Stimulated activated CD4-positive, alpha-beta T cell treated with anti-CD3 and anti-CD28 coated beads, Interleukin-1b, Interleukin-23, amount 100 ng/mL, for 1 hour (primary cell): ENCODE measurements around the gene MYCL.
"Not testable (repeated sequence)": the region's sequence is repeated elsewhere in the genome, so short reads cannot be mapped to it uniquely, and the experiment has no call there.

Experiments used
- DNase-seq, 2 donors: peaks; one replicate each; pipeline ENCODE4 v3.0.0-alpha.2; 2020; ENCODE audit warnings: low read depth in 2 of 2

MYCL gene

GRCh38 chr1:39892601-39893595 lies 8.8 kb downstream of the MYCL start:
- DNase-seq = no peak

- no peak for DNase-seq
Observed at GRCh38 chr1:39890880-39891279, 10.8 kb downstream of the MYCL start.

GRCh38 chr1:39890273-39890672 lies 11.4 kb downstream of the MYCL start:
- DNase-seq = no peak

- DNase-seq = no peak
Observed at GRCh38 chr1:39886757-39887231, 14.9 kb downstream of the MYCL start.

DNA sequence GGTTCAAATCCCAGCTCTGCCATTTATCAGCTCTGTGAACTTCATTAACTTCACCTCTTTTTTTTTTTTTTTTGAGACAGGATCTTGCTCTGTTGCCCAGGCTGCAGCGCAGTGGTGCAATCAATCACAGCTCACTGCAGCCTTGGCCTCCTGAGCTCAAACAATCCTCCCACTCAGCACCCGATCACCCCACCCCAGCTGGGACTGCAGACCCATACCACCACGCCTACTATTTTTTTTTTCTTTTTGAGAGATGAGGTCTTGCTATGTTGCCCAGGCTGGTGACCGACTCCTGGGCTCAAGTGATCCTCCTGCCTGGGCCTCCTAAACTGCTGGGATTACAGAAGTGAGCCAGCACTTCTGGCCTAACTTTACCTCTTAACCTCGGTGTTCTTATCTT lies 16.2 kb downstream of the MYCL start:
- DNase-seq = no peak

DNA sequence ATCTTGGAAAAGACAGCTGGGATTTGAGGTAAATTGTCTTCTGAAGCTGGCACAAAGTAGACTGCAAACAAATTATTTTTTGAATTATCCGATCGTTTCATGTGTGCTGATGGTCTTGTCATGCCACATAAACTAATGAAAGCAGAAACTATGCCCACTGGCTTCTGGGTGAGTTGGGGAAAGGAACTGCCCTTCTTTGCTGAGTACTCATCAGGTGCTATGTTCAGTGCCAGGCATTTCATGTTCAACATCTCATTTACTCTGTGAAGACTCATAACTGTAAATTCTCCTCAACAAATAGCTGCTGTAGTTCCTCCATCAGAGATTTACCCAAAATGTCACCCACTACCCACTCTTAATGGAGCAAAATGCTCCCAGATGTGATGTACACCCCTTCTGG lies 19.6 kb downstream of the MYCL start:
- DNase-seq = no peak

- no peak for DNase-seq
Observed at GRCh38 chr1:39877980-39878956, 23.4 kb downstream of the MYCL start.

DNA sequence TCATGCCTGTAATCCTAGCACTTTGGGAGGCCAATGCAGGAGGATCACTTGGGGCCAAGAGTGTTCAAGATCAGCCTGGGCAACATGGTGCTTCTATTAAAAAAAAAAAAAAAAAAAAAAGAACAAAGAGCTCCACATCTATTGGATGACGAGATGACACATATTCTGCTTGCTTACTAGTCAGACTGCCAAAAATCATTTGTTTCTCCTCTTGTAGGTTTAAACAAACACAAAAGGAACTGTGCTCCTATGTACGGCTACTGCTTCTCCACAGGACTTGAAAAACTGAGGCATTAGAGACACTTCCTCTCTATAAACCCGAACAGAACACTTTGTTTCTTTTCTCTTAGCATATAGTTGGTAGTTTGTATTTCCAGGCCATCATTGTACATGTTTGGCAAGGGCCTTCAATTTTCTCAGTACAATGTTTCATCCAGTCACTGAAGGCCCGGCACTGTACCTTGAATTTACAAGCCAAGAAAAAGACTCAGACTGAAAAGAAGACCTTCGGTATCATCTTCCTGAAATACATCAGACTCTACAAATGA lies 24.4 kb downstream of the MYCL start:
- no peak for DNase-seq

- no peak for DNase-seq
Observed at GRCh38 chr1:39876144-39876543, 25.6 kb downstream of the MYCL start.

- DNase-seq = no peak
Observed at GRCh38 chr1:39872698-39873097, 29.0 kb downstream of the MYCL start.

- DNase-seq = no peak
Observed at GRCh38 chr1:39871796-39872195, 29.9 kb downstream of the MYCL start.

DNA sequence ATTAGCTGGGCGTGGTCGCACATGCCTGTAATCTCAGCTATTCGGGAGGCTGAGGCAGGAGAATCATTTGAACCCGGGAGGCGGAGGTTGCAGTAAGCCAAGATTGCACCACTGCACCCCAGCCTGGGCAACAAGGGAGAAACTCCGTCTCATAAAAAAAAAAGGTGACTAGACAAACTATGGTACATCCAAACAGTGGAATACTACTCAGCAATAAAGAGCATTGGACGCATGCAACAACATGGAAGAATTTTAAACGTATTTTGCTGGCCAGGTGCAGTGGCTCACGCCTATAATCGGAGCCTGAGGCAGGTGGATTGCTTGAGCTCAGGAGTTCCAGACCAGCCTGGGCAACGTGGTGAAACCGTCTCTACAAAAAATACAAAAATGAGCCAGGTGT lies 30.7 kb downstream of the MYCL start:
- DNase-seq = not testable (repeated sequence)

- not testable (repeated sequence) for DNase-seq
Observed at GRCh38 chr1:39869538-39870112, 32.1 kb downstream of the MYCL start.

DNA sequence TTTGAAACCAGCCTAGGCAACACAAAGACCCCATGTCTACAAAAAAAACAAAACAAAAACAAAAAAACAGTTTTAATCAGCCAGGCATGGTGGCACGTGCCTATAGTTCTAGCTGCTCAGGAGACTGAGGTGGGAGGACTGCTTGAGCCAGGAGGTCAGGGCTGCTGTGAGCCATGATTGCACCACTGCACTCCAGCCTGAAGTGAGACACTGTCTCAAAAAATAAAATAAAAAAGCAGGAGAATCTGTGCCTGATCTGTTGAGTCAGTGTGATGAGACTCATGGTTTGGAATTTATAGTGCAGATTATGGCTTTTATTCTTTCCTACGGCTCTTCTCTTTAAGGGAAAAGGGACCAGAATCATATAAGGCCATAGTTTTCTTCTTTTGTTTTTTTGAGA lies 35.0 kb downstream of the MYCL start:
- DNase-seq = no peak

GRCh38 chr1:39865762-39866161 lies 36.0 kb downstream of the MYCL start:
- no peak for DNase-seq

DNA sequence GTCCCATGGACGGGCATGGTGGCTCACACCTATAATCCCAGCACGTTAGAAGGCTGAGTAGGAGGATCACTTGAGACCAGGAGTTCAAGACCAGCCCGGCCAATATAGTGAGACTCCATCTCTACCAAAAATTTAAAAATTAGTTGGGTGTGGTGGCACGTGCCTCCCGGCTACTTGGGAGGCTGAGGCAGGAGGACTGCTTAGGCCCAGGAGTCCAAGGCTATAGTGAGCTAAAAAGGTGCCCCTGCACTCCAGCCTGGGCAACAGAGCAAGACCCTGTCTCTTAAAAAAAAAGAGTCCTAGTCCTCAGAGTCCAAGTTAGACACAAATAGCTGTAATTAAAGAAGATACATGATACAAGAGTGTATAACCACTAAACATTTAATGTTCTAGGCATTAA lies 38.5 kb downstream of the MYCL start:
- DNase-seq = no peak

DNA sequence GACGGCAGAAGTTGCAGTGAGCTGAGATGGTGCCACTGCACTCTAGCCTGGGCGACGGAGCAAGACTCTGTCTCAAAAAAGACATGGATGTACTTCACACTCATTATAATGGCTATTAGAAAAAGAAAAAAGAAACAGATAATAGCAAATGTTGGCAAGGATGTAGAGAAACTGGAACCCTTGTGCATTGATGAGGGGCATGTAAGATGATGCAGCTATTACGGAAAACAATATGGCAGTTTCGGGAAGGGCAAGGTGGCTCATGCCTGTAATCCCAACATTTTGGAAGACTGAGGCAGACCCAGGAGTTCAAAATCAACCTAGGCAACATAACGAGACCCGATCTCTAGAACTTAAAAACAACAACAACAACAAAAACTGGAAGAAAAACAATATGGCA lies 40.7 kb downstream of the MYCL start:
- DNase-seq = no peak

DNA sequence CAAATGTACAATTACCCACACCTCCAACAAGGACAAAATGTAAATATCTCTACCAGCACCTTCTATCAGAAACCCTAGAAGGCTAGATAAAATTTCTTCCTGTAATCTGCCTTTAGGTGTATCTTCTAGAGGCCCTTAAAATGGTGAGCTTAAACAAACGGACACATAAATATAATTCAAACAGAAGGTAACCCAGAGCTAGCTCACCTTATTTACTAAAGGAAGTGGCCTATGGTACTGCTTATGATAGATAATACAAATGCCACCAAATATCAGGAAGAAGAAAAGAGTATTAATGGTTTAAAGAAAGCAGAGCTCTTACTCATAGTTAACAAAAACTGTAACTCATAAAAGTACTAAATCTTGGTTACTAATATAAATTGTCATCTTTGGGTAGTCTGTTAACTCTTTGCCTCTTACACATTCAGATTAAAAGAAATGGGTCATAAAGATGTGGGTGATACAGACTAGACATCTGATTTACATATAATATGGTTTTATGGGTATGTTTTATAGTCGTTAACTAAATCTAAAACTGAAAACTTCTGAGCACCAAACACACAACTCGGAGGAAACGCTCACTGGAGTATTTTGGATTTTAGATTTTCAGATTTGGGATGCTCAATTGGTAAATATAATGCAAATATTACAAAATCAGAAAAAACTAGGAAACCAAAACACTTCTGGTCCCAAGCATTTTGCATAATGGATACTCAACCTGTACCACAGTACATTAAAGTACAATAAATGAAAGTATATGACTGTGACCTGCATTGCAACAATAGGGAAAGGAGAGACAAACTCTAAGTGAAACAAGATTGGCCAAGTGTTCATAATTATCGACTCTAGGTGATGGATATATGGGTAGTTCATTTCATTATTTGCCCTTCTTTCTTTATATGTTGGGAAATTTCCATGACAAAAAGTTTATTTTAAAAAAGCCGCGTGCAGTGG lies 41.6 kb downstream of the MYCL start:
- no peak for DNase-seq

- DNase-seq = no peak
Observed at GRCh38 chr1:39858315-39858714, 43.4 kb downstream of the MYCL start.

DNA sequence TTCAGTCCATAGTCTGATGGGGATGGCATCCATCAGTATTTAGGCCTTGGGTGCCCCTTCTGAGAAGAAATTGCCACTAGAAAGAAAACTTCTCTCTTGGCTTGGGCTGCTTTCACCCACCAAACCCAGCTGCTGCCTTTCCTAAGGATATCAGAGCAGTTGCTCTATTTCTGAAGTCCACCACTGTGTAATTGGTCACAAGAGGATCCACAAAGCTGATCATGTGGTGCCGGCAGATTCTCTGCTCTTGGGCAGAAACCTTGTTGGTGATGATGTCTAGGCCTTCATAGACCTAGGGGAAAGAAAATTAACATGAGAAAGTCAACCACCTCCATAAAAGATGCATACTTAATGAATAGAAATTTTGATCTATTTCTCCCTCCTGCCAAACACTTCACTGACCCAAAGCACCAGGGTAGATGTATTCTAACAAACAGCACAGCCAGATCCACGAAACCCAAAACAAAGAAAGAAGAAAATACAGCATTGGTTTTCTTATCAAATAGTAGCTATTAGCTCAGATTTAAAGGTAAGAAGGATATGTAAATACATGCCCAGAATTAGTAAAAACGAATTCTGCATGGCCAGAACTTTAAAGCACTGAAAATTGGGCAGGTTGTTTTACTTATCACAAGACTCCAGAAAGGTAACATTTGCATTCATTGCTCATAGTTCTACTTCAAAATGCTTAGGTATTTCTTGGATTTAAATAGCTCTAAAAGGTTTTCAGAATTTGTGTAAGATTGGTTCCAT lies 44.4 kb downstream of the MYCL start:
- DNase-seq = no peak
